K562 (cell line): ENCODE measurements around the gene NFE2. TPM values are rescaled to one million over a fixed set of nuclear protein-coding genes. Genes with fewer than 3 reads are reported as not detected.

Source experiments
- ATAC-seq: fragments of 200-7000 bp; cut with Tn5 transposase; 3 replicates; pipeline ENCODE4 v1.9.1; 2020; ENCODE audit warnings: moderate library complexity
- BruUV-seq: library from RNA; stranded (reverse); fragments of 400-500 nt; replicated peaks from 2 replicates; lab custom pipeline; 2021; lab: Mats Ljungman, UMichigan
- CTCF ChIA-PET: fragments of 300-600 bp; formaldehyde crosslinking; extraction: SDS; loops from one replicate; lab custom pipeline; 2021; ENCODE audit warnings: low intra/inter-chr PET ratio; lab: Yijun Ruan, JAX
- POLR2A ChIA-PET: fragments of 300-600, 350-650 bp; sonication (Branson Sonifier 250); formaldehyde crosslinking; extraction: SDS; loops from one replicate; lab custom pipeline; 2021; ENCODE audit warnings: antibody characterized with exemption, inconsistent platforms; lab: Yijun Ruan, JAX
- DNase-seq, 4 experiments: peaks; one replicate each; pipeline versions ENCODE4 v3.0.0 to v3.0.0-alpha.2; 2011 to 2018; ENCODE audit warnings: low spot score in 3 of 4, mixed read lengths in 3 of 4; ENCODE audit errors: extremely low read depth in 1 of 4
- FAIRE-seq: peaks from 2 replicates; lab custom pipeline; 2011; peaks lifted over from hg19 to GRCh38; lab: Jason Lieb, UNC
- H2AFZ ChIP-seq: 2 replicates; pipeline ENCODE4 v1.6.0; 2011; ENCODE audit warnings: low read depth, low read length, control low read depth, inconsistent platforms
- H3K27ac ChIP-seq: fragments of 200-600 bp; 3 replicates; pipeline ENCODE4 v1.8.0; 2011; ENCODE audit warnings: low read depth, mild to moderate bottlenecking, control low read depth, inconsistent platforms, low read length, moderate library complexity, mixed read lengths; ENCODE audit errors: extremely low read depth
- H3K27me3 ChIP-seq, 2 experiments: fragments of 300-600 bp in 1 of 2; 2 replicates in 1 of 2; 3 replicates in 1 of 2; pipeline versions ENCODE4 v1.6.0 to v1.8.0; 2011; ENCODE audit warnings: inconsistent platforms in 2 of 2, low read length in 2 of 2, mild to moderate bottlenecking in 1 of 2, mixed read lengths in 1 of 2, moderate library complexity in 1 of 2; ENCODE audit not compliant: control insufficient read depth in 2 of 2, insufficient read depth in 2 of 2
- H3K36me3 ChIP-seq: fragments of 300-600 bp; 3 replicates; pipeline ENCODE4 v1.8.0; 2011; ENCODE audit warnings: mild to moderate bottlenecking, low read length, inconsistent platforms; ENCODE audit not compliant: control insufficient read depth, insufficient read depth
- H3K4me1 ChIP-seq, 2 experiments: fragments of 200-600 bp in 1 of 2; replicated peaks in 1 of 2; 2 replicates in 1 of 2; 3 replicates in 1 of 2; pipeline versions ENCODE4 v1.5.1 to v1.8.0; 2011; ENCODE audit warnings: inconsistent platforms in 2 of 2, low read length in 2 of 2, mild to moderate bottlenecking in 1 of 2, mixed read lengths in 1 of 2, moderate library complexity in 1 of 2; ENCODE audit not compliant: control insufficient read depth in 2 of 2, insufficient read depth in 2 of 2
- H3K4me2 ChIP-seq: 2 replicates; pipeline ENCODE4 v1.6.1; 2011; ENCODE audit warnings: low read length, control low read depth, inconsistent platforms, mixed read lengths; ENCODE audit not compliant: insufficient read depth
- H3K4me3 ChIP-seq: fragments of 200-600 bp; sonication (generic), shearing (Covaris generic); 2 replicates; pipeline ENCODE4 v1.5.1; 2016; ENCODE audit warnings: control low read depth, inconsistent platforms
- H3K79me2 ChIP-seq: fragments of 200-600 bp; 3 replicates; pipeline ENCODE4 v1.8.0; 2011; ENCODE audit warnings: low read length, inconsistent platforms; ENCODE audit not compliant: control insufficient read depth, insufficient read depth
- H3K9ac ChIP-seq, 2 experiments: 2 replicates each; pipeline versions ENCODE4 v1.6.0 to v1.6.1; 2011; ENCODE audit warnings: low read depth in 2 of 2, low read length in 2 of 2, control low read depth in 1 of 2, inconsistent platforms in 1 of 2, mild to moderate bottlenecking in 1 of 2, mixed read lengths in 1 of 2; ENCODE audit not compliant: insufficient read depth in 1 of 2
- H3K9me1 ChIP-seq: one replicate; pipeline ENCODE4 v1.6.0; 2011; ENCODE audit warnings: inconsistent platforms, mild to moderate bottlenecking, low read length, moderate library complexity; ENCODE audit not compliant: control insufficient read depth, insufficient read depth
- H3K9me3 ChIP-seq: replicated peaks from 2 replicates; pipeline ENCODE4 v1.5.1; 2011; ENCODE audit warnings: low read depth, low read length, inconsistent platforms; ENCODE audit not compliant: control insufficient read depth, insufficient read depth
- H4K20me1 ChIP-seq: replicated peaks from 2 replicates; pipeline ENCODE4 v1.6.1; 2011; ENCODE audit warnings: low read length, inconsistent platforms, mixed read lengths; ENCODE audit not compliant: control insufficient read depth, insufficient read depth
- ARID1B ChIP-seq: fragments of 450-650 bp; IDR thresholded peaks from 2 replicates; pipeline ENCODE4 v1.6.1; 2016; ENCODE audit warnings: antibody characterized with exemption, mild to moderate bottlenecking, inconsistent platforms
- ELF1 ChIP-seq: fragments of 200-800 bp; sonication (Bioruptor generic); IDR thresholded peaks from 2 replicates; pipeline ENCODE4 v1.6.1; 2016; ENCODE audit warnings: missing genetic modification characterization, missing compliant biosample characterization
- HDAC2 ChIP-seq: fragments of 450-650 bp; IDR thresholded peaks from 2 replicates; pipeline ENCODE4 v1.6.1; 2016; ENCODE audit warnings: mild to moderate bottlenecking
- HMBOX1 ChIP-seq: sonication (generic); IDR thresholded peaks from 2 replicates; pipeline ENCODE4 v1.6.1; 2016
- KDM1A ChIP-seq, 2 experiments: fragments of 450-650 bp; IDR thresholded peaks; 2 replicates each; pipeline ENCODE4 v1.6.1; 2016; ENCODE audit warnings: mild to moderate bottlenecking in 2 of 2
- NR2C1 ChIP-seq, 2 experiments: fragments of 450-650 bp; IDR thresholded peaks; 2 replicates each; pipeline ENCODE4 v1.6.1; 2017; ENCODE audit warnings: mild to moderate bottlenecking in 2 of 2, antibody characterized with exemption in 1 of 2, inconsistent platforms in 1 of 2, missing compliant biosample characterization in 1 of 2, missing genetic modification characterization in 1 of 2
- NR2C2 ChIP-seq, 2 experiments: fragments of 200-800 bp in 1 of 2; sonication (Bioruptor generic) in 1 of 2; sonication (generic) in 1 of 2; formaldehyde crosslinking in 1 of 2; IDR thresholded peaks; 2 replicates each; pipeline versions ENCODE4 v1.6.1 to v1.8.0; 2016 to 2022; ENCODE audit warnings: mild to moderate bottlenecking in 1 of 2, missing compliant biosample characterization in 1 of 2, missing genetic modification characterization in 1 of 2, missing genetic modification reagents in 1 of 2
- RBFOX2 ChIP-seq: fragments of 200-400 bp; formaldehyde crosslinking; IDR thresholded peaks from 2 replicates; pipeline ENCODE4 v1.6.1; 2017; ENCODE audit warnings: low read depth, mild to moderate bottlenecking, low read length, moderate library complexity
- WGBS: fragments of 100-300 bp; shearing (Covaris generic); methylation state at CpG from one replicate; pipeline ENCODE4 v1.1.6; 2016; ENCODE audit warnings: low coverage, mixed read lengths; ENCODE audit not compliant: insufficient coverage; ENCODE audit errors: missing lambda C conversion rate; 5-methylcytosine and 5-hydroxymethylcytosine counted together
- in situ Hi-C: fragments of 300-500 bp; cut with MboI; formaldehyde crosslinking; loops from 4 replicates; pipeline ENCODE4 v1.15.0; 2018; ENCODE audit warnings: inconsistent platforms, mixed read lengths
- intact Hi-C: fragments of 100-400 bp; cut with micrococcal nuclease; formaldehyde crosslinking; loops from 2 replicates; pipeline ENCODE4 v1.14.2; 2022
- polyA plus RNA-seq, 8 experiments: library from polyadenylated mRNA; depleted of rRNA in 4 of 8; stranded (reverse) in 5 of 8; unstranded in 3 of 8; fragments of >200 nt; fragmentation: Nextera tagmentation in 2 of 8; fragmentation: Illumina TruSeq in 1 of 8; extraction: Ambion mirVana in 2 of 8; extraction: Trizol in 1 of 8; gene quantifications; 2 replicates each; pipeline versions ENCODE4 v1.2.1 to v1.2.3, GENCODE V29; 2011 to 2014; ENCODE audit warnings: inconsistent platforms in 1 of 8, missing spikeins in 1 of 8
- total RNA-seq, 7 experiments: library from RNA; depleted of rRNA in 6 of 7; stranded (reverse); fragments of >200 nt in 6 of 7; fragmentation: Illumina TruSeq in 2 of 7; extraction: Trizol in 2 of 7; gene quantifications; 2 replicates each; pipeline versions ENCODE4 v1.2.1 to v1.2.3, GENCODE V29; 2011 to 2021; ENCODE audit warnings: low replicate concordance in 1 of 7
- TF ChIP-seq, protein P1 (sequence below): fragments of 250-450 bp; sonication (Bioruptor Pico); IDR thresholded peaks from 2 replicates; pipeline ENCODE4 v1.6.1; 2021; ENCODE audit warnings: mild to moderate bottlenecking

NFE2 gene
- total and polyA plus RNA-seq, 9 of the 15 experiments (the other 6 are each of a cell fraction or from before 2014, with no cell fraction given): 12.3 to 282 (median 208) TPM

GRCh38 chr12:54328595-54329337 is 28.0 kb upstream of the NFE2 start:
- peak overlapping the region in 1 of 2 experiments; percentile 17; a peak in 2 of 4 replicates for H3K9ac ChIP-seq
- POLR2A ChIA-PET: interaction anchor here (0.6 to 6.5 kb wide), 10 partner anchors 9 to 343 kb away, joined by 3 to 71 read pairs (median 4); partner anchors contain the start of genes CBX5 and HNRNPA1
- in situ Hi-C loops: loop anchor here (5.0 kb wide), 1 partner anchor 36 kb away; no protein-coding TSS in a partner anchor
- TF ChIP-seq ELF1 (tag) (0 out of 2 replicates have a peak, but pooled peaks have one; percentile 15), NR2C2 (CRISPR knock-in tag; IDR thresholded peaks at IDR 0.05) (no peak), NR2C2 (tag; IDR thresholded peaks at IDR 0.05) (peak; percentile 67), ARID1B (no peak), HDAC2 (0 out of 2 replicates have a peak, but pooled peaks have one; percentile 4), KDM1A (IDR thresholded peaks at IDR 0.05) (peak in 1 of 2 experiments; percentile 17; a peak in 1 of 4 replicates), NR2C1 (IDR thresholded peaks at IDR 0.05) (0 out of 2 replicates have a peak, but pooled peaks have one; percentile 9), NR2C1 (tag; IDR thresholded peaks at IDR 0.05) (no peak), HMBOX1 (0 out of 2 replicates have a peak, but pooled peaks have one; percentile 49), RBFOX2 (0 out of 2 replicates have a peak, but pooled peaks have one; percentile 14)
- TF ChIP-seq, protein P1, sequence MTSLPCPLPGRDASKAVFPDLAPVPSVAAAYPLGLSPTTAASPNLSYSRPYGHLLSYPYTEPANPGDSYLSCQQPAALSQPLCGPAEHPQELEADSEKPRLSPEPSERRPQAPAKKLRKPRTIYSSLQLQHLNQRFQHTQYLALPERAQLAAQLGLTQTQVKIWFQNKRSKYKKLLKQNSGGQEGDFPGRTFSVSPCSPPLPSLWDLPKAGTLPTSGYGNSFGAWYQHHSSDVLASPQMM: no peak
- TF ChIP-seq, all 486 proteins: peak for 7
- WGBS: 55% methylated on average over 6 of the region's 6 CpGs
- H3K9me3 ChIP-seq: no peaks in the 10 kb centered on the region
- H3K36me3 ChIP-seq: peaks cover 37% of the 10 kb centered on the region
- peaks cover 37 to 38% of the 10 kb centered on the region in 2 experiments; a peak in 4 of 5 replicates for H3K4me1 ChIP-seq
- CTCF ChIA-PET: no interaction called here
- peak overlapping the region; percentile 46; the same call in 1 of the 3 replicates for H3K27ac ChIP-seq
- H3K4me3 ChIP-seq: no peak overlapping the region
- DNase-seq (no peak), FAIRE-seq (peak; percentile 26), ATAC-seq (no peak)
- no peaks in the 10 kb centered on the region for H3K9me1 ChIP-seq
- H3K4me2 ChIP-seq: peak overlapping the region; percentile 40
- H3K79me2 ChIP-seq: peaks cover 91% of the 10 kb centered on the region
- no peaks in the 10 kb centered on the region; the same call in 1 of the 2 replicates for H4K20me1 ChIP-seq
- no peak overlapping the region for H2AFZ ChIP-seq
- no peaks in the 10 kb centered on the region for H3K27me3 ChIP-seq
- no TSS peak for BruUV-seq
- intact Hi-C loops: loop anchor here (5.0 kb wide), 1 partner anchor 34 kb away; the partner anchor contains the start of gene GPR84
